HEK293T (cell line): ENCODE results near the gene RASD1.

ENCODE experiments used
- CTCF ChIA-PET: fragments of 350-600 bp; formaldehyde crosslinking; extraction: SDS; loops from one replicate; lab custom pipeline; 2021; ENCODE audit warnings: antibody characterized with exemption, inconsistent platforms; lab: Yijun Ruan, JAX
- POLR2A ChIA-PET: fragments of 350-600 bp; formaldehyde crosslinking; extraction: SDS; loops from one replicate; lab custom pipeline; 2020; ENCODE audit warnings: antibody characterized with exemption, inconsistent platforms; lab: Yijun Ruan, JAX
- DNase-seq: peaks from one replicate; pipeline ENCODE4 v3.0.0; 2012; ENCODE audit warnings: mixed read lengths; ENCODE audit errors: extremely low spot score
- ARNT ChIP-seq: fragments of 450-650 bp; IDR thresholded peaks from 2 replicates; pipeline ENCODE4 v1.6.1; 2017; ENCODE audit warnings: mild to moderate bottlenecking
- BHLHE40 ChIP-seq: fragments of 450-650 bp; IDR thresholded peaks from 2 replicates; pipeline ENCODE4 v1.6.1; 2016; ENCODE audit warnings: mild to moderate bottlenecking, moderate library complexity, borderline replicate concordance
- CTBP1 ChIP-seq: fragments of 450-650 bp; IDR thresholded peaks from 2 replicates; pipeline ENCODE4 v1.6.1; 2016; ENCODE audit warnings: borderline replicate concordance
- ELF4 ChIP-seq: fragments of 450-650 bp; IDR thresholded peaks from 2 replicates; pipeline ENCODE4 v1.6.1; 2017; ENCODE audit warnings: antibody characterized with exemption
- FOXA1 ChIP-seq: fragments of 450-650 bp; IDR thresholded peaks from 2 replicates; pipeline ENCODE4 v1.6.1; 2016; ENCODE audit warnings: mild to moderate bottlenecking
- FOXK2 ChIP-seq: fragments of 450-650 bp; IDR thresholded peaks from 2 replicates; pipeline ENCODE4 v1.6.1; 2016; ENCODE audit warnings: mild to moderate bottlenecking
- FOXM1 ChIP-seq: fragments of 450-650 bp; IDR thresholded peaks from 2 replicates; pipeline ENCODE4 v1.6.1; 2017; ENCODE audit warnings: mild to moderate bottlenecking, borderline replicate concordance
- HDGF ChIP-seq: fragments of 450-650 bp; IDR thresholded peaks from 2 replicates; pipeline ENCODE4 v1.6.1; 2017; ENCODE audit warnings: antibody characterized with exemption, borderline replicate concordance
- L3MBTL2 ChIP-seq: fragments of 450-650 bp; conservative IDR thresholded peaks from 2 replicates; pipeline ENCODE4 v1.6.1; 2016; ENCODE audit warnings: mild to moderate bottlenecking
- LEF1 ChIP-seq: fragments of 450-650 bp; IDR thresholded peaks from 2 replicates; pipeline ENCODE4 v1.6.1; 2017; ENCODE audit warnings: mild to moderate bottlenecking, borderline replicate concordance
- NFRKB ChIP-seq: fragments of 450-650 bp; IDR thresholded peaks from 2 replicates; pipeline ENCODE4 v1.6.1; 2016; ENCODE audit warnings: mild to moderate bottlenecking, moderate library complexity
- SP1 ChIP-seq: fragments of 450-650 bp; IDR thresholded peaks from 2 replicates; pipeline ENCODE4 v1.6.1; 2017
- SUZ12 ChIP-seq: fragments of 450-650 bp; IDR thresholded peaks from 2 replicates; pipeline ENCODE4 v1.6.1; 2016; ENCODE audit warnings: mild to moderate bottlenecking
- TARDBP ChIP-seq: fragments of 450-650 bp; IDR thresholded peaks from 2 replicates; pipeline ENCODE4 v1.6.1; 2016
- ZNF384 ChIP-seq: fragments of 450-650 bp; IDR thresholded peaks from 2 replicates; pipeline ENCODE4 v1.6.1; 2016
- TF ChIP-seq, protein P1 (sequence below): fragments of 450-650 bp; IDR thresholded peaks from 2 replicates; pipeline ENCODE4 v1.6.1; 2016

The RASD1 gene, protein sequence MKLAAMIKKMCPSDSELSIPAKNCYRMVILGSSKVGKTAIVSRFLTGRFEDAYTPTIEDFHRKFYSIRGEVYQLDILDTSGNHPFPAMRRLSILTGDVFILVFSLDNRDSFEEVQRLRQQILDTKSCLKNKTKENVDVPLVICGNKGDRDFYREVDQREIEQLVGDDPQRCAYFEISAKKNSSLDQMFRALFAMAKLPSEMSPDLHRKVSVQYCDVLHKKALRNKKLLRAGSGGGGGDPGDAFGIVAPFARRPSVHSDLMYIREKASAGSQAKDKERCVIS

DNA sequence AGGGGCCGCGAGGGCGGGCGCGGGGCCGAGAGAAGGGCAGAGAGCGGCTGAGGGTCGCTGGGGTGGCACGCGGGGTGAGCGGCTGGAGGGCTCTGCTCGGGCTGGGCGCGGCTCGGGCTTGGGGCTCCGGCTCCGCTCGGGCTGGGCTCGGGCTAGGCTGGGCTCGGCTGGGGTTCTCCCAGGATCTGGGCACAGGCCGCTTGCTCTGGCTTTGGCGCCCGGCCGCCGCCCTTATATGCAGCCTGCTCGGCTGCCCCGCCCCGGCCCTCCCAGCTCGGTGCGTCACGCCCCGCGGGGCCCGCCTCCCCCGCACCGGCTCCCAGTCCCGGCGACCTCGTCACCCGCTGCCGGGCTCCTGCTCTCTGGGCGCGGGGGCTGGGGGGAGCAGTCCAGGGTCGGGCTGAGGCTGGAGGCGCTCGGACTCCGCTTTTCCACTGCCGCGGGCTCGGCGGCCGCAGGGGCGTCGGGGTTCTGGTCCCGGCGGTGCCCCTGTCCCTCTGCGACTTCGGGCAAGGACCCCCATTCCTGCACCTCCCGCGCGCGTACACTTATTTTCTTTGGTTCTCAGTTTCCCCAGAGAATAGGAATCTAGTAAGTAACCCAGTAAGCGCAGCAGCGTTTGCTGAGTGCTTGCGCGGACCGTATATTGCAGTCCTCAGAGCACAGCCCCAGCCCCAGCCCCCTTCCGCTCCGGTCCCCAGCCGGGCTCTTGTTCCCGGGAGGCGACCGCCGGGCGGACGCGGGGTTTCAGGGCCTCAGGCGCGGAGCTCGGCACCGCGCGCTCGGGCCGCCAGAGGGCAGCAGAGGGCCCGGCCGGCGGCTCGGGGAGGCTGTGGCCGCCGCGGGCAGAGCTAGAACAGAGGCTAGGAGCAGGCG, at the start of gene RASD1:
Gene RASD1 (minus strand): TSS at position 207 of the 876 bp plus-strand sequence. CDS start 214 bp downstream, outside the sequence.
- ChIA-PET POLR2A (interaction anchor here (0.9 to 2.2 kb wide), 7 partner anchors 15 to 146 kb away, joined by 3 to 9 read pairs (median 3); partner anchors contain the start of gene PEMT), CTCF (interaction anchor here (0.7 to 2.2 kb wide), 16 partner anchors 9 to 145 kb away, joined by 3 to 21 read pairs (median 4); partner anchors contain the start of gene PEMT)
- DNase-seq, result peak; percentile 93

DNA sequence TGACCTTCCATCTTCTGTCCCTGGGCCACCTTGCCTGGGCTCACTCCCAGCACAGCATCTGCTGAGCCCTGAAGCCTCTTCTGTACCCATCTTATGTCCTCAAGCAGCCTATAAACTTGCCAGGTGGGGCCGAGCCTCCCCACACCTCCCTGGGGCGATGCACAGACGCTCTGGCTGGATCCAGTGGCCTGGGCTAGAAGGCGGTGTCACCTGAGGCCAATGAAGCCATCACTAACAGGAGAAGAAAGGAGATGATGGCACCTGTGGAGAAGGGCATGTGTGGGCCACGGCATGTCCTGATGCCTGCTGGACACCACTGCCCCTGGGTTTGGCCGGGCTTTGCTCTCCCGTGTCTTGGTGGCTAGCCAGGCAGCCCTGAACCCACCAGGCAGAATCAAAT, 49.8 kb upstream of the RASD1 start:
- POLR2A ChIA-PET, result no interaction called here
- no peak for DNase-seq
- CTCF ChIA-PET, result no interaction called here
- TF ChIP-seq SP1 (no peak), L3MBTL2 (no peak), HDGF (no peak), FOXM1 (no peak), LEF1 (no peak), ZNF384 (no peak), TARDBP (no peak), BHLHE40 (no peak)

More for the DNA sequence above, at the start of gene RASD1:
- TF ChIP-seq L3MBTL2 (no peak), LEF1 (no peak), NFRKB (no peak), ZNF384 (no peak), SP1 (no peak), ELF4 (no peak), TARDBP (no peak), BHLHE40 (no peak), FOXA1 (no peak)
- TF ChIP-seq, protein P1, sequence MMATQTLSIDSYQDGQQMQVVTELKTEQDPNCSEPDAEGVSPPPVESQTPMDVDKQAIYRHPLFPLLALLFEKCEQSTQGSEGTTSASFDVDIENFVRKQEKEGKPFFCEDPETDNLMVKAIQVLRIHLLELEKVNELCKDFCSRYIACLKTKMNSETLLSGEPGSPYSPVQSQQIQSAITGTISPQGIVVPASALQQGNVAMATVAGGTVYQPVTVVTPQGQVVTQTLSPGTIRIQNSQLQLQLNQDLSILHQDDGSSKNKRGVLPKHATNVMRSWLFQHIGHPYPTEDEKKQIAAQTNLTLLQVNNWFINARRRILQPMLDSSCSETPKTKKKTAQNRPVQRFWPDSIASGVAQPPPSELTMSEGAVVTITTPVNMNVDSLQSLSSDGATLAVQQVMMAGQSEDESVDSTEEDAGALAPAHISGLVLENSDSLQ, result no peak

DNA sequence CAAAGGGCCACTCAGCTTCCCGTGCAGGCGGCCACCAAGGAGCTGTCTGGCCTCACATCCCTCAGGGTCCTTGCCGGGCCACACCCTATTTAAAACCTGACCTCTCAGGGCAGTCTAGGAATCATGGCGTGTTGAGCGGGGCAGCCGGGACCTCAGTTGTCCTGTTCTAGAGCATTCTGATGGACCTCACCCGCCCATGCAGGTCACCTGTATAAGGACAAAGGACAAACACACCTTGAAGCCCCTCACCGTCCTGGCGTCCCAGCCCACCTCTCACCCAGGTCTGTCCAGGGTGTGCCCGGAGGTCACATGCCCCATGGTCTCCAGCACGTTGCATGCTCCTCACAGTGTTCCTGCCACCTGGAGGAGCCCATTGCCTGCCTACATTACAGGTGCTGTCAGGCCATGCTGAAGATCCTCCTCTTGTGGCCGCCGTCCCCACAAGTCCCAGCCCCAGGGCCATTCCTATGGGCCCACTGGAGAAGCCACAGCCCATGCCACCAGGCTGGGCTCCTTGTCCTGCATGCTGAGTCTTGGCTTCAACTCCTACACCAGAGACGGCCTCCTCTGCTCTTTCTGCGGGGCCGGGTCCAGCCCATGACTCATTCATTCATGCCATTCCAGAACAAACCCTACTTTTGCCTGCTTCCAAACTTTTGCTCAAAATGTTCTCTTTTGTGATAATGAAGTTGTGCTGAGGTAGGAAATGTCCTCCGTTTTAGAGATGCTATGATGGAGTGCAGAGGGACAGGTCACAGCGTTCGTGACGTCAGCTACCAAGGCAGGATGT, 49.0 kb upstream of the RASD1 start:
- CTCF ChIA-PET, result interaction anchor here (1.6 kb wide), 1 partner anchor 24 kb away, joined by 4 read pairs; no protein-coding TSS in a partner anchor
- no peak for DNase-seq
- no peak for TF ChIP-seq L3MBTL2
- TF ChIP-seq SUZ12, result no peak
- TF ChIP-seq FOXM1, result no peak
- TF ChIP-seq NFRKB, result no peak
- TF ChIP-seq FOXA1, result no peak
- no peak for TF ChIP-seq SP1
- TF ChIP-seq TARDBP, result no peak
- no peak for TF ChIP-seq HDGF
- TF ChIP-seq ARNT, result no peak
- TF ChIP-seq, protein P1, result no peak
- POLR2A ChIA-PET, result no interaction called here

DNA sequence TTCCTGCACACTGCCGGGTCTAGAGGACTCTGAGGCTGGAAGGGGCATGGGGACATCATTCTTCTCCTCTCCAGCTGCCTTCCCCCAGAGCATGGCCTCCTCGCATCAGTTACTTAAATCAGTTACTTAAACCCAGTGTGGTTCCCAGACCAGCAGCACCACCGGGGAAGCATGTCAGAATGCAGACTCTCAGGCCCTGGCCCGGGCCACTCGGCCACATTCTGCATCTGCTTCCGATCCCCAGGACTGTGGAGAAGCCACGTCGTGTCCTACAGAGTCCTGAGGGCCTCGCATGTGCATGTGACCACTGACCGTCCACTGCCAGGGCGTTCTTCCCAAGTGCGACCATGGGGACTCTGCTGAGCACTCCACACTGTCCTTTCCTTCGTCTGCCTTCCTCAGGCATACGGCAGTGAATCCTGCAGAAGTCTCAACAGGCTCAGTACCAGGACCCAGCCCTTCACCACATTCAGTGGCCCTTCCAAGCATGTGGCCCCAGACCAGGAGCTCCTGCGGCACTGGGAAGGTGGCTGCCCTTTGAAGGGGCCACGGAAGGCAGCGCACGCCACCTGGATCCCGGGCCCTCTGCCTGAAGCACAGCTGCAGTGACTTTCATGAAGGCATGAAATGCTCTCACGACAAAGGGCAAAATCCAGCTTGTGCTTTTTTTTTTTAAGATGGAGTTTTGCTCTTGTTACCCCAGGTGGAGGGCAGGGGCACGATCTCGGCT, 46.9 kb upstream of the RASD1 start:
- TF ChIP-seq ELF4 (no peak), L3MBTL2 (no peak), FOXK2 (no peak), BHLHE40 (no peak), CTBP1 (no peak), LEF1 (no peak), FOXA1 (no peak), FOXM1 (no peak), SP1 (no peak), ARNT (no peak)
- TF ChIP-seq, protein P1, result no peak
- DNase-seq, result no peak
- ChIA-PET POLR2A (no interaction called here), CTCF (interaction anchor here (1.2 to 1.6 kb wide), 2 partner anchors 26 to 71 kb away, joined by 3 to 4 read pairs; no protein-coding TSS in a partner anchor)

DNA sequence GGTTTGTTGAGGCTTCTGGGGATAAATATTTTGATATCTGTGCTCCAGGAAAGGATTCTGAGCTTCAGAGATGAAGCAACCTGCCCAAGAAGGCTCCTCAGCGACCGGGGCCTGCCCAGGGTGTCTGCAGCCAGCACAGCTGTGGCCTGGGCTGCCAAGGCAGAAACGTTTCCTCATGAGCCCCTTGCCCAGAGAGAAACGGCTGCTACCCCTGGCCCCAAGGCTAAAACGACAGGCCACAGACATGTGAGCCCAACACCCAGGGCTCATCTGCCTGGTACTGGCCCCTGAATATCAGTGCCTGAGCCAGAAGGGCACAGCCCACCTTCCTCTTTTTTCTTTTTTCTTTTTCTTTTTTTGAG, 45.4 kb upstream of the RASD1 start:
- CTCF ChIA-PET, result no interaction called here
- POLR2A ChIA-PET, result no interaction called here
- TF ChIP-seq TARDBP (no peak), NFRKB (no peak), SP1 (no peak), L3MBTL2 (no peak), SUZ12 (no peak), FOXM1 (no peak), ELF4 (no peak), FOXK2 (no peak), BHLHE40 (no peak), HDGF (no peak)
- TF ChIP-seq, protein P1, result no peak
- no peak for DNase-seq
